NCI-H345 (cell line): ENCODE measurements around the gene IL1RAPL2.
"Not testable (repeated sequence)": the region's sequence is repeated elsewhere in the genome, so short reads cannot be mapped to it uniquely, and the experiment has no call there.

Experiments used
- DNase-seq: peaks from one replicate; lab custom pipeline; 2025; lab: John Stamatoyannopoulos, UW

The IL1RAPL2 gene

DNA sequence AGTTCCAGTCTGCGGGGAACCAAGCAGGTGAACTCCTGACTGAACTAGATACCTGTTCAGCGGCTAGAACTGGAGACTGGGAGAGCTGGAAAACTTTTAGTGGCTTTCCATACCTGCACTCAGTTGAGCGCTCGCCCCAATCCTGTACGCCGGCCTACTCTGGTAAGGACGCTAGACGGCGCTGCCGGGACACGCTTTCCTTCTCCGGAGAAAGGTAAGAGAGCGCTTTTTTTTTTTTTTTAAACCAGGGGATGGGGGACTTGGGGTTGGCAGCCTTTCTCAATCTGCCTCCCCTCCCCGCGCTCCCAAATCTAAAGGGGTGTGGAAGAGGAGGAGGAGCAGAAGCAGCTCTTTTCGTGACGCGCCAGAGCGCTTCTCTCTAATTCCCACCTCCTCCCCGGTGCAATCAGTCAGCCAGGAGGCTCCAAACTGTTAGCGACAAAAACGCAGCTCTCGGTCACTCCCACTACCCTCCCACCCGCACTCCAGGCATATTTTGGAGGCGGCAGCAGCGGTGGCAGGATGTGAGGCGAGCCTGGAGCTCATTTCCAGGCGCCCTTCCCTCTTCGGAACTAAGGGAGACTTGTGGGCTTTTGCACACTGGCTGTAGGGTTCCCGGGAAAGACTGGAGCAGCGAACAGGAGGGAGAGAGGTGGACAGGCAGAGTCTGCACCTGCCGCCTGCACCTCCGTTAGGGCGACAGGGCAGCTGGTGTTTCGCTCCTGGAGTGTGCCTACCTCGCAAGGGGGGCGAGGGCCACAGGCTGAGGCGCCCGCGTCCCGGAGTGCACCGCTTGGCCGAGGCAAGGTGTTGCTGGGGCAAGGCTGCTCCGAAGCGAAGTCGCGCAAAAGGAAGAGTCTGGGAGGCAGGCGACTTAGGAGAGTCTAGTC lies at the start of gene IL1RAPL2:
Gene IL1RAPL2, plus strand, starts transcription at position 409 of the 890 bp plus-strand sequence.
- no peak for DNase-seq

GRCh38 chrX:104522386-104522785 lies 43.6 kb upstream of the IL1RAPL2 start:
- DNase-seq = no peak

DNA sequence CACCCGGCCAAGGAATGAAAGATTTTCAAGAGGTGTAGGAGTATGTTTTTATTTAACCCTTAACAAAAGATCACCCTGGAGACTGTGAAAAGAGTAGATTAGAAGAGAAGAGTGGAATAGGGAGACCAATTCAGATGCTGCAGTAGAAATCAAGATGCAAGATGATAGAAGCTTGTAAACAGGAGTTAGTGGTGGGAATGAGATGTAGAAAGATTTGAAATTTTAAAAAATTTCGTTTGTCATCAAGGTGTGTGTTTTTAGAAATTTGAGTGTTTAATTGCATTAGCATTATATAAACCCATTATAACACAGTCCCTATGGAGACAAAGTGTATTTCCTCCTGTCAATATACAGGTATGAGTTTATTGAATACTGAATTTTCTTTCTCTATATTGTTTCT lies 42.1 kb upstream of the IL1RAPL2 start:
- DNase-seq = no peak

DNA sequence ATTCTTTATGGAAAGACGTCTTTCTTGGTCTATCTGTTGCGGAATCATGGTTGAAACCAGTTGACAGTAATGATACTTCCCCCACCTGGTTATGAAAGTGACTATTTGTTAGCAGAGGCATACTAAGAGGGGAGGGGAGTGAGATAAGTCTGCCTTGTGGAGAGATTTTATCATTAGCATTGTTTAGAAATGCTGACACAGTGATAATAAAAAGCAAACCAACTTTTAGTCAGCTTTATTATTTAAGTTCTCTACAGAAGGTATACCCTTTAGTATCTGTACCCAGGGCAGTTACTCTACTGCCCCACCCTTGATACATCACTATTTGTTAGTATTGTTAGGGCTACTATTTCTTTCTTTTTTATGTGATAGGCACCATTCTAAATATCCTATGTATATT lies 26.9 kb upstream of the IL1RAPL2 start:
- DNase-seq = no peak

DNA sequence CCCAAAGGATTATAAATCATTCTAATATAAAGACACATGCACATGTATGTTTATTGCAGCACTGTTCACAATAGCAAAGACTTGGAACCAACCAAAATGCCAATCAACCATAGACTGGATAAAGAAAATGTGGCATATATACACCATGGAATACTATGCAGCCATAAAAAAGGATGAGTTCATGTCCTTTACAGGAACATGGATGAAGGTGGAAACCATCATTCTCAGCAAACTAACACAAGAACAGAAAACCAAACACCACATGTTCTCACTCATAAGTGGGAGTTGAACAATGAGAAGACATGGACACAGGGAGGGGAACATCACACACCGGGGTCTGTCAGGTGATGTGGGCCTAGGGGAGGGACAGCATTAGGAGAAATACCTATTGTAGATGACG lies 23.6 kb upstream of the IL1RAPL2 start:
- DNase-seq = not testable (repeated sequence)

- no peak for DNase-seq
These were observed 1.7 kb upstream of the IL1RAPL2 start for GRCh38 chrX:104564335-104564734.

GRCh38 chrX:104564921-104565703 lies 887 bp upstream of the IL1RAPL2 start:
- DNase-seq = no peak

- DNase-seq = no peak
These were observed 892 bp downstream of the IL1RAPL2 start for GRCh38 chrX:104566681-104567501.

- no peak for DNase-seq
These were observed 1.5 kb downstream of the IL1RAPL2 start for GRCh38 chrX:104567506-104567905.

GRCh38 chrX:104568304-104568915 lies 2.4 kb downstream of the IL1RAPL2 start:
- no peak for DNase-seq

GRCh38 chrX:104618106-104618895 lies 52.3 kb downstream of the IL1RAPL2 start:
- no peak for DNase-seq

- no peak for DNase-seq
These were observed 55.8 kb downstream of the IL1RAPL2 start for GRCh38 chrX:104621781-104622180.

- DNase-seq = no peak
These were observed 75.2 kb downstream of the IL1RAPL2 start for GRCh38 chrX:104641176-104641575.

DNA sequence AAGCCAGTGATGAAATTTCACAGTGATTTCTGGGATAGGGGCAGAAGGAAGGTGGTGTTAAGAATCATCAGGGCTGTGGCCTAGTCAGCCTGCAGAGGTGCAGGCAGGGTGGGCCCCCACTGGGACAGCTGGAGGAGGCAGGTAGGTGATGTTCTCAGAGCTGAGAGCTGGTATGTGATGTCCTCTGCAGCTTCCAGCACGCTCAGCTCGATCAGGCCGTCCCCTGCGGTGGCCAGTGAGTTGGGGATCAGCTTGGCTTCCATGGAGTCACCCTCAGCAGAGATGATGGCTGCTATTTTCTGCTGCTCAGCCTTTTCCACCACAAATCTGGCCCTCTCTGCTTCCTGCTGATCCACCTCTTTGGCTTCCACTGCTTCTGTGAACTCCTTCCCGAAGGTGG lies 81.1 kb downstream of the IL1RAPL2 start:
- DNase-seq = no peak

- DNase-seq = no peak
These were observed 93.2 kb downstream of the IL1RAPL2 start for GRCh38 chrX:104659005-104659744.

GRCh38 chrX:104660092-104660491 lies 94.1 kb downstream of the IL1RAPL2 start:
- DNase-seq = no peak

DNA sequence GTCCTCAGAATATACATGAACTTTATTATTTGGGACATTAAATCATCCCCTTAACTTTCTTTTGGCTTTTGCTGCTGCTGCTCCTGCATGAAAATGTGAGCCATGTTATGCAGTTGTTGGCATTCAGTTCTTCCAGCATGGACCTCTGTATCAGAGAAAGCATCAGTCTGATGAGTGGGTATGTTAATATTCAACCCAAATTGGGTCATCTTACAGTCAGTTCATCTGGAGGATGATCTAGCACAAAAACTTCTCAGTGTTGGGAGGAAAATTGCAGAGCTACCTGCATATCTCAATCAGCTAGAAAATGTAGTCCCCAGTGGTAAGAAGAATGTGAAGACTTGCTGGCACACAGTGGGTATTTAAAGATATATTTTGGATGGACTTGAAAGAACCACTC lies 96.7 kb downstream of the IL1RAPL2 start:
- DNase-seq = no peak

- no peak for DNase-seq
These were observed 99.7 kb downstream of the IL1RAPL2 start for GRCh38 chrX:104665691-104666090.

DNA sequence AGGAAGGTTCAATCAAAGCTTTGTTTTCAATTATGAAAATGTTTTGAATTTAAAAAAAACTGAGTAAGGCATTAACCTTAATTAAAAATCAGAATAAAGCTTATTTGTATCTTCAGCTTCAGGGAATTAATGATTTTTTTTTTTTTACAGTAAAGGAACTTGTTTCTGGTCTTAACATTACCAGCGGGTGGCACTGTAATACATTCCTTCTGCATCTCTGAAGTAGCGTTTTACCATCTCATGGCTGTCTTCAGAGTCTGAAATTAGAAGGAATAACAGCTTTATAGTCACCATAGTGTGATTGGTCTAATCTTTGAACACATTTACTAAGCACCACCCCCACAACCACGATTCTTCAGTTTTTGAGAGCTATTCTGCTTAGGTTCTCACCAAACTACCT lies 102.6 kb downstream of the IL1RAPL2 start:
- no peak for DNase-seq

DNA sequence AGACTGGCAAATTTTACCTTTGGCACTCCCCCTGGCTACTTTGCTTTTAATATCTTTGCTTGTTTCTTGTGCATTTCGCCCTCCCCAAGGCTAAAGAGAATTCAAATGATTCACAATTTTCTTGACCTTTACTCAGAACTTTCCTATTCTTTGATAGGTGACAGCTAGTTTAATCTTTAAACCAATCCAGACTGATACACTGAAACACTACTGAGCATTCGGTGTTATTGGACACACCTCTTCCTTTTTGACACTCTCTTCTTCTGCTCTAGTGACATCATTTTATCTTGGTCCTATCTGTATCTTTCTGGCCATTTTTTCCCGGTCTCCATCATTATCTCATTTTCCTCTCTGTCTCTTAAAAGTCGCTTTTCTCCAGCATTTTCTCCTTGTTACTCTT lies 103.1 kb downstream of the IL1RAPL2 start:
- no peak for DNase-seq
